ENCODE measurements around the gene TACR2. TPM values are rescaled to one million over a fixed set of nuclear protein-coding genes. Genes with fewer than 3 reads are reported as not detected.

The TACR2 gene
- total RNA-seq, 4 donors from 2014 or later = 0.65 to 4.5 (median 1.3) TPM

DNA sequence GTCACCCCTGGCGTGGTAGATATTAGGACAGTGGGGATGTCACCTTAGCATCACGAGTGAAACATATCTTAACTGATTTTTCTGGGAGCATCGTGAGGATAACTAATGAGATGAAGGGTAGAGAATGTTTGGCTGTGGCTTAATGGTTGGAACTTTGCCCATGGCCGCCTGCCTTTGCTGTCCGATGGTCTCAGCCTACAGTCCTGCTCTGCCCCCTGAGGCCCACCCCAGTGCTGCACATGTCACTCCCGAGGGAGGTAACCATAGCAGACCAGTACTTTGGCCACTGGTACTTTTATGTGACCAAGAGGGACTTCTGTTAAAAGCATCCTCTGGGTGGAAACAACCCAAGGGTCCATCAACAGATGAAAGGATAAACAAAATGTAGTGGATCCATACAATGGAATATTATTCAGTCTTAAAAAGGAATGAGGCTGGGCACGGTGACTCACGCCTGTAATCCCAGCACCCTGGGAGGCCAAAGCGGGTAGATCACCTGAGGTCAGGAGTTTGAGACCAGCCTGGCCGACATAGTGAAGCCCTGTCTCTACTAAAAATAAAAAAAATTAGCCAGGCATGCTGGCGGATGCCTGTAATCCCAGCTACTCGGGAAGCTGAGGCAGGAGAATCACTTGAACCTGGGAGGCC is 58.4 kb downstream of the TACR2 start:
- TF ChIP-seq, protein P1, sequence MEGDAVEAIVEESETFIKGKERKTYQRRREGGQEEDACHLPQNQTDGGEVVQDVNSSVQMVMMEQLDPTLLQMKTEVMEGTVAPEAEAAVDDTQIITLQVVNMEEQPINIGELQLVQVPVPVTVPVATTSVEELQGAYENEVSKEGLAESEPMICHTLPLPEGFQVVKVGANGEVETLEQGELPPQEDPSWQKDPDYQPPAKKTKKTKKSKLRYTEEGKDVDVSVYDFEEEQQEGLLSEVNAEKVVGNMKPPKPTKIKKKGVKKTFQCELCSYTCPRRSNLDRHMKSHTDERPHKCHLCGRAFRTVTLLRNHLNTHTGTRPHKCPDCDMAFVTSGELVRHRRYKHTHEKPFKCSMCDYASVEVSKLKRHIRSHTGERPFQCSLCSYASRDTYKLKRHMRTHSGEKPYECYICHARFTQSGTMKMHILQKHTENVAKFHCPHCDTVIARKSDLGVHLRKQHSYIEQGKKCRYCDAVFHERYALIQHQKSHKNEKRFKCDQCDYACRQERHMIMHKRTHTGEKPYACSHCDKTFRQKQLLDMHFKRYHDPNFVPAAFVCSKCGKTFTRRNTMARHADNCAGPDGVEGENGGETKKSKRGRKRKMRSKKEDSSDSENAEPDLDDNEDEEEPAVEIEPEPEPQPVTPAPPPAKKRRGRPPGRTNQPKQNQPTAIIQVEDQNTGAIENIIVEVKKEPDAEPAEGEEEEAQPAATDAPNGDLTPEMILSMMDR (IDR thresholded peaks at IDR 0.05; ENCODE audit: low read depth) = no peak

- TF ChIP-seq, protein P1 (IDR thresholded peaks at IDR 0.05; ENCODE audit: low read depth) = no peak
Observed at GRCh38 chr10:69356187-69356586, 60.5 kb downstream of the TACR2 start.

DNA sequence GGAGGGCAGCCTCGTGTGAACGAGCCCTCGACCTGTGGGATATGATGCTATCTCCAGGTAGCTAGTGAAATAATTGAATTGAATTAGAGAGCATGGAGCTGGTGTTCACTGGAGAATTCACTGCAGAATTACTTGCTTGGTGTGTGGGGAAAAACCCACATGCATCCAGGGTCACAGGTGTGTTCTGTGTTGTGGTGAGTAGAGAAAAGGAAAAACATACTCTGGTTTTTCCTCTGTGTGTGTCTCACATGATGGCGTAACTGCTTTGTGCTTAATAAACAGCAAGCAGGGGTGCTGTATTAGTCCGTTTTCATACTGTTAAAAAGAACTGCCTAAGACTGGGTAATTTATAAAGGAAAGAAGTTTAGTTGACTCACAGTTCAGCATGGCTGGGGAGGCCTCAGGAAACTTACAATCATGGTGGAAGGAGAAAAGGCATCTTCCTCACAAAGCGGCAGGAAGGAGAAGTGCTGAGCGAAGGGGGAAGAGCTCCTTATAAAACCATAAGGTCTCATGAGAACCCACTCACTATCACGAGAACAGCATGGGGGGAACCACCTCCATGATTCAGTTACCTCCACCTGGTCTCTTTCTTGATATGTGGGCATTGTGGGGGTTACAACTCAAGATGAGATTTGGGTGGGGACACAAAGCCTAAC is 62.6 kb downstream of the TACR2 start:
- TF ChIP-seq, protein P1 (IDR thresholded peaks at IDR 0.05; ENCODE audit: low read depth) = no peak

Other genes with a start within 250 kb of the TACR2 start
- gene SUPV3L1, start 236.7 kb downstream of the TACR2 start, total RNA-seq = 10 to 100 TPM; 24.6 to 32.0 (median 28.1) TPM
- gene HKDC1, start 196.6 kb downstream of the TACR2 start, total RNA-seq = under 1 TPM in 2 of 4 donors, not detected in 2; 0.17 to 0.22 TPM
- gene HK1, start 138.4 kb downstream of the TACR2 start, total RNA-seq = 10 to 100 TPM; 54.4 to 72.2 (median 57.8) TPM
- 100 to 1,000 TPM in 2 of 4 donors, 10 to 100 TPM in 2; 60.6 to 140 (median 103) TPM for gene TSPAN15, start 34.5 kb upstream of the TACR2 start, total RNA-seq
- not detected for gene NEUROG3, start 156.5 kb upstream of the TACR2 start, total RNA-seq
- gene FAM241B, start 213.3 kb upstream of the TACR2 start, total RNA-seq = 1 to 10 TPM in 3 of 4 donors, not detected in 1; 1.7 to 2.4 (median 1.8) TPM

All from subcutaneous adipose tissue (tissue), 4 donors.